ENCODE results near the gene SUSD2.

DNA sequence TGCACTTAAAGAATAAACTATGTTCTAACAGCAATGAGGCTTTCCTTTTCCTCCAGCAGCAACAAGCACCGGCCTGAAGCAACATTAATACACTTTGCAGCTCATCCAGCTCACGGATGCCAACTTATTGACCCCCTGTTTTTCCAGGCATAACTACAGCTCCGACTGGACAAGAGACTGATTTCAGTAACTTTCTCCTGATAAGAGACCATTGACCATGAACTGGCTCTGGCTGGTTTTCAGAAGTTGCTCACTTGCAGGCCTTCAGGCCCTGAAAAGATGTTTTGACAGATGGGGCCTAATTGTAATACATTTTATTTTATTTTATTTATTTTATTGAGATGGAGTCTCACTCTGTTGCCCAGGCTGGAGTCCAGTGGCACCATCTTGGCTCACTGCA, 36.1 kb downstream of the SUSD2 start:
- TF ChIP-seq POLR2A (IDR thresholded peaks at IDR 0.05), result no peak
- TF ChIP-seq, protein P1, sequence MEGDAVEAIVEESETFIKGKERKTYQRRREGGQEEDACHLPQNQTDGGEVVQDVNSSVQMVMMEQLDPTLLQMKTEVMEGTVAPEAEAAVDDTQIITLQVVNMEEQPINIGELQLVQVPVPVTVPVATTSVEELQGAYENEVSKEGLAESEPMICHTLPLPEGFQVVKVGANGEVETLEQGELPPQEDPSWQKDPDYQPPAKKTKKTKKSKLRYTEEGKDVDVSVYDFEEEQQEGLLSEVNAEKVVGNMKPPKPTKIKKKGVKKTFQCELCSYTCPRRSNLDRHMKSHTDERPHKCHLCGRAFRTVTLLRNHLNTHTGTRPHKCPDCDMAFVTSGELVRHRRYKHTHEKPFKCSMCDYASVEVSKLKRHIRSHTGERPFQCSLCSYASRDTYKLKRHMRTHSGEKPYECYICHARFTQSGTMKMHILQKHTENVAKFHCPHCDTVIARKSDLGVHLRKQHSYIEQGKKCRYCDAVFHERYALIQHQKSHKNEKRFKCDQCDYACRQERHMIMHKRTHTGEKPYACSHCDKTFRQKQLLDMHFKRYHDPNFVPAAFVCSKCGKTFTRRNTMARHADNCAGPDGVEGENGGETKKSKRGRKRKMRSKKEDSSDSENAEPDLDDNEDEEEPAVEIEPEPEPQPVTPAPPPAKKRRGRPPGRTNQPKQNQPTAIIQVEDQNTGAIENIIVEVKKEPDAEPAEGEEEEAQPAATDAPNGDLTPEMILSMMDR (IDR thresholded peaks at IDR 0.05 in 4 of 5, conservative IDR thresholded peaks at IDR 0.05 in 1 of 5), result no peak

Measured in gastrocnemius medialis (tissue), 4 donors.